DMS 273 treated with DMSO at 0.1 percent for 48 hours (cell line): Measurements from ENCODE around the gene SLC9B1.
"Not testable (repeated sequence)": the region's sequence is repeated elsewhere in the genome, so short reads cannot be mapped to it uniquely, and the experiment has no call there.

Source experiments
- DNase-seq: peaks from one replicate; lab custom pipeline; 2025; lab: John Stamatoyannopoulos, UW

Gene SLC9B1

GRCh38 chr4:102878349-102878748 is 141.2 kb downstream of the SLC9B1 start:
- not testable (repeated sequence) for DNase-seq

- DNase-seq: not testable (repeated sequence)
Measured at GRCh38 chr4:102877477-102878106, 141.9 kb downstream of the SLC9B1 start.

GRCh38 chr4:102871772-102872171 is 147.7 kb downstream of the SLC9B1 start:
- DNase-seq: no peak

GRCh38 chr4:102869569-102870197 is 149.8 kb downstream of the SLC9B1 start:
- no peak for DNase-seq

- DNase-seq: peak; percentile 72
Measured at GRCh38 chr4:102868781-102869568, 150.5 kb downstream of the SLC9B1 start, which contains the start of gene CISD2. TSS of gene CISD2 (plus strand) at chr4:102868992. CDS start at chr4:102869085, 93 bp downstream.

GRCh38 chr4:102868153-102868780 is 151.2 kb downstream of the SLC9B1 start:
- no peak for DNase-seq

- no peak for DNase-seq
Measured at GRCh38 chr4:102867278-102868152, 152.0 kb downstream of the SLC9B1 start.

GRCh38 chr4:102865327-102865726 is 154.2 kb downstream of the SLC9B1 start:
- DNase-seq: not testable (repeated sequence)

GRCh38 chr4:102862747-102863146 is 156.8 kb downstream of the SLC9B1 start:
- DNase-seq: no peak

- no peak for DNase-seq
Measured at GRCh38 chr4:102862016-102862415, 157.5 kb downstream of the SLC9B1 start.

GRCh38 chr4:102860611-102861324 is 158.7 kb downstream of the SLC9B1 start:
- DNase-seq: no peak

GRCh38 chr4:102858828-102859464 is 160.6 kb downstream of the SLC9B1 start:
- DNase-seq: no peak
